OCI-LY3 (cell line): ENCODE results near the gene IGFBP6.

ENCODE experiments used
- H2AFZ ChIP-seq: fragments of 200-600, 300-600 bp; shearing (Covaris generic); 2 replicates; pipeline ENCODE4 v1.6.0; 2014; ENCODE audit warnings: antibody characterized with exemption, low read depth, low read length
- H3K27ac ChIP-seq: fragments of 200-600, 300-600 bp; sonication (generic); 2 replicates; pipeline ENCODE4 v1.5.1; 2014; ENCODE audit warnings: mild to moderate bottlenecking, low read length, moderate library complexity, mixed read lengths
- H3K27me3 ChIP-seq: fragments of 200-600, 300-600 bp; sonication (generic); 2 replicates; pipeline ENCODE4 v1.6.1; 2014; ENCODE audit warnings: low read depth, low read length, mixed read lengths
- H3K36me3 ChIP-seq: fragments of 200-600, 300-600 bp; sonication (generic); replicated peaks from 2 replicates; pipeline ENCODE3; 2014; ENCODE audit warnings: low read depth, low read length, mixed read lengths
- H3K4me1 ChIP-seq: fragments of 300-600, 200-600 bp; sonication (generic); 2 replicates; pipeline ENCODE4 v1.6.1; 2014; ENCODE audit warnings: low read length, mixed read lengths
- H3K4me2 ChIP-seq: fragments of 200-600, 300-600 bp; sonication (generic); 2 replicates; pipeline ENCODE4 v1.6.1; 2014; ENCODE audit warnings: low read length, mixed read lengths
- H3K4me3 ChIP-seq: fragments of 300-600, 200-600 bp; sonication (generic); 2 replicates; pipeline ENCODE4 v1.5.1; 2014; ENCODE audit warnings: antibody characterized with exemption, mild to moderate bottlenecking, low read length, moderate library complexity
- H3K79me2 ChIP-seq: fragments of 300-600, 200-600 bp; shearing (Covaris generic); 2 replicates; pipeline ENCODE4 v1.6.1; 2014; ENCODE audit warnings: mild to moderate bottlenecking, low read length, mixed read lengths
- H3K9ac ChIP-seq: fragments of 300-600, 200-600 bp; shearing (Covaris generic); 2 replicates; pipeline ENCODE4 v1.6.0; 2014; ENCODE audit warnings: mild to moderate bottlenecking, low read length, moderate library complexity
- H3K9me3 ChIP-seq: fragments of 200-600, 300-600 bp; shearing (Covaris generic); 2 replicates; pipeline ENCODE4 v1.6.1; 2014; ENCODE audit warnings: low read length, mixed read lengths; ENCODE audit not compliant: insufficient read depth
- H4K20me1 ChIP-seq: fragments of 200-600, 300-600 bp; sonication (generic); 2 replicates; pipeline ENCODE4 v1.6.1; 2016; ENCODE audit warnings: low read length, mixed read lengths; ENCODE audit not compliant: insufficient read depth
- EZH2phosphoT487 ChIP-seq: fragments of 200-600 bp; shearing (Covaris generic); IDR thresholded peaks from 2 replicates; pipeline ENCODE4 v1.6.1; 2018; ENCODE audit warnings: antibody characterized with exemption, mixed run types, low read depth
- TF ChIP-seq, protein P1 (sequence below): fragments of 200-600, 300-600 bp; sonication (generic); IDR thresholded peaks from 2 replicates; pipeline ENCODE4 v1.5.1; 2014; ENCODE audit warnings: antibody characterized with exemption, low read length, low read depth

Gene IGFBP6

DNA sequence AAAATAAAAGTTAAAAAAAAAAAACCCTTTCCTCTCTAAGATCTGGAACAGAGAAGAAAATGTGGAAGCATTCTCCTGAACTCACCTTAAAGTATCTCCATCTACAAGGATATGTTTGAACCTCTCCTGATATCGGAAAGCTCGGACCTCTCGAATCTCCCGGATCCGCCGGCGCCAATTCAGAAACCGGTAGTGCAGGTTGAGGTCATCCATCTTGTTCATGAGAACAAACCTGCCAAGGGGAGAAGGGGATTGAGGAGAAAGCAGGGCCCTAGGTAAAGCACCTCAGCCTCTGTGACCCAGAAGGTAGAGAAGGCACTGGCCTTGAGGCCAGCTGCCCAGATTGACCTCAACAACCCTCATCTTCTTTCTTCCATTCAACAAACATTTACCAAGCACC is 20.4 kb upstream of the IGFBP6 start:
- H3K9ac ChIP-seq: no peak overlapping the region
- peaks cover 19% of the 10 kb centered on the region for H3K4me1 ChIP-seq
- no peaks in the 10 kb centered on the region for H3K9me3 ChIP-seq
- H2AFZ ChIP-seq: no peak overlapping the region
- H3K4me3 ChIP-seq: no peak overlapping the region
- H3K4me2 ChIP-seq: no peak overlapping the region
- 0 out of 2 replicates have a peak, but pooled peaks cover 6% of the 10 kb centered on the region for H3K79me2 ChIP-seq
- TF ChIP-seq, protein P1, sequence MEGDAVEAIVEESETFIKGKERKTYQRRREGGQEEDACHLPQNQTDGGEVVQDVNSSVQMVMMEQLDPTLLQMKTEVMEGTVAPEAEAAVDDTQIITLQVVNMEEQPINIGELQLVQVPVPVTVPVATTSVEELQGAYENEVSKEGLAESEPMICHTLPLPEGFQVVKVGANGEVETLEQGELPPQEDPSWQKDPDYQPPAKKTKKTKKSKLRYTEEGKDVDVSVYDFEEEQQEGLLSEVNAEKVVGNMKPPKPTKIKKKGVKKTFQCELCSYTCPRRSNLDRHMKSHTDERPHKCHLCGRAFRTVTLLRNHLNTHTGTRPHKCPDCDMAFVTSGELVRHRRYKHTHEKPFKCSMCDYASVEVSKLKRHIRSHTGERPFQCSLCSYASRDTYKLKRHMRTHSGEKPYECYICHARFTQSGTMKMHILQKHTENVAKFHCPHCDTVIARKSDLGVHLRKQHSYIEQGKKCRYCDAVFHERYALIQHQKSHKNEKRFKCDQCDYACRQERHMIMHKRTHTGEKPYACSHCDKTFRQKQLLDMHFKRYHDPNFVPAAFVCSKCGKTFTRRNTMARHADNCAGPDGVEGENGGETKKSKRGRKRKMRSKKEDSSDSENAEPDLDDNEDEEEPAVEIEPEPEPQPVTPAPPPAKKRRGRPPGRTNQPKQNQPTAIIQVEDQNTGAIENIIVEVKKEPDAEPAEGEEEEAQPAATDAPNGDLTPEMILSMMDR: no peak
- TF ChIP-seq EZH2phosphoT487: no peak
- no peak overlapping the region for H3K27ac ChIP-seq
- peaks cover 18% of the 10 kb centered on the region for H3K36me3 ChIP-seq
- H4K20me1 ChIP-seq: no peaks in the 10 kb centered on the region
- H3K27me3 ChIP-seq: peaks cover 5% of the 10 kb centered on the region

DNA sequence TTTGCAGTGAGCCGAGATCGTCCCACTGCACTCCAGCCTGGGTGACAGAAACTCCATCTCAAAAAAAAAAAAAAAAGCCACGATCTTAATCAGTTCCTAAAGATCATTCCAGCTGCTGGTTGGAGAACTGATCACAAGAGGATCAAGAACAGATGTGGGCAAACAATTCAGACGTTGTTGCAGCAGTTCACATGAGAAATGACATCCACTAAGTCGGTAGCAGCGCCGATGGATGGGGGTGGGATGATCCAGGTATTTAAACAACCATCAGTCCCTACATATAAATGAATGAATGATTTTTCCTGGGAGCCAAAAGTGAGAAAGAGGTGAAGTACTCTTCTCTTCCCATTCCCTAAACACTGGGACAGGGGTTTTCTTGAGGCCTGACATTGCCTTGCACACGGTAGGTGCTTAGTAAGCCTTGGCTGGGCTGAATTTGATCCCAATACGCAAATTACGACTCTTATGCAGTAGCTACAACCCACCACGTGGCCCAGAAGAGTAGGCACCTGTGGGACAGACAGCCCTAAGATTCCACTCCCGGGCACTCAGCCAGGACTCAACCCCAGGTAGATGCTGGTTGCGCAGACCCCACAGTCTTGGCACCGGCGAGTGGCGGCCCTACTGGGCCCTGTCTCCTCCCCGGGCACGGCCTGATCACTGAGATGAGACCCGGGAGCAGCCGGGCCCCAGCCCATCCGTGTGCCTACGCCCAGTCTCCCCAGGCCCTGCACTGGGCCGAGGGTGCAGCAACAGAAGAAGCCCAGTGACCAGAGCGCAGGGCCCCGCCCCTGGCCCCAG is 18.8 kb upstream of the IGFBP6 start:
- H2AFZ ChIP-seq: peak overlapping the region; percentile 12; the same call in 1 of the 2 replicates
- TF ChIP-seq, protein P1: no peak
- TF ChIP-seq EZH2phosphoT487: no peak
- peak overlapping the region; percentile 35 for H3K27ac ChIP-seq
- H3K27me3 ChIP-seq: peaks cover 5% of the 10 kb centered on the region
- 0 out of 2 replicates have a peak, but pooled peaks cover 6% of the 10 kb centered on the region for H3K79me2 ChIP-seq
- H3K36me3 ChIP-seq: peaks cover 16% of the 10 kb centered on the region
- H3K9ac ChIP-seq: peak overlapping the region; percentile 78
- no peaks in the 10 kb centered on the region for H4K20me1 ChIP-seq
- H3K9me3 ChIP-seq: no peaks in the 10 kb centered on the region
- peak overlapping the region; percentile 92 for H3K4me3 ChIP-seq
- peak overlapping the region; percentile 85 for H3K4me2 ChIP-seq
- peaks cover 9% of the 10 kb centered on the region for H3K4me1 ChIP-seq

DNA sequence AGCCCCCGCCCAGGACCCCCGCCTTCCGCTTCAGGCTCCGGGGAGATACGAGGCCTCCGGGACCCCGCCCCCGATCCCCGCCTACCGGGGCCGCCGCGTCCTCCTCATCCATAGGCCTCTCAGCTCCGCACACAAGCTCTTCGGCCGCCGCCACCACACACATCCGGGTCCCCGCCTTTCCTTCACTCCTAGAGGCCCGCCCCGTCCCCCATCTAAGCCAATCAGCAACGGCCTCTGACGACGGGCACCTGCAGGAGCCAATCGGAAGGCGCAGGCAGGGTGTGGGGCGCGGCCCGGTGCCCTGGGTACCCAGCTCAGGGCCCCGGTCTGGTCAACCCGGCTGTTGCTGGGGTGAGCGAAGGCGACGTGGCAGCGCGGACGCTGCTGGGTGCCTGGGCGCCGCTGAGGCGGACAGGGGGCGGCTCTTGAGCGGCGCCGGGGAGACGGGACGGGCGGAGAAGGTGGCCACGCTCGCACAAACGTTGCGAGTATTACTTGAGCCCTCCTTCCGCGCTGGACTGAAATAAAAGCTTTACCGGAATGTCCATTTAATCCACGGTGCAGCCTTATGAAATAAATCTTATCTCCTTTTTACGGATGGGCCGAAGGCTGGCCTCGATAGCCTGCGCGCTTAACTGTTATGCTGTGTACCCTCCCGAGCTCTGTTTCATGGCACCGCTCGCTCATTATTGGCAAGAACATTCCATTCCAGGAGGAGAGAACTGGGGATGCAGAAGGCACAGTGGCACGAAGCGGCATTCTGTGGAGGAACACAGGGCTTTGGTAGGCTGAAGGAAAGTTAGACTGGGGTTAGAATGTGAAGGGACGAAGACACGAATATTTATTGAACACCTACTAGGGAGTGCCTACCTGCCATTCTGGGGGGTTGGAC is 18.0 kb upstream of the IGFBP6 start, which contains the start of gene SPRYD3:
SPRYD3 (minus strand) TSS at position 165 of the 892 bp plus-strand sequence; CDS start at position 108, 57 bp downstream.
- Histone ChIP-seq H3K9ac (peak within 1 kb of the TSS; percentile 88), H3K9me3 (no peaks in the 10 kb centered on the region), H3K4me3 (peak within 1 kb of the TSS; percentile 92), H3K27me3 (peaks cover 5% of the 10 kb centered on the region), H3K36me3 (peaks cover 11% of the 10 kb centered on the region), H2AFZ (peak within 1 kb of the TSS; percentile 89), H3K79me2 (0 out of 2 replicates have a peak, but pooled peaks cover 6% of the 10 kb centered on the region), H3K27ac (peak within 1 kb of the TSS; percentile 35), H3K4me2 (peak within 1 kb of the TSS; percentile 99), H4K20me1 (no peaks in the 10 kb centered on the region), H3K4me1 (peaks cover 9% of the 10 kb centered on the region)
- TF ChIP-seq, protein P1: no peak

DNA sequence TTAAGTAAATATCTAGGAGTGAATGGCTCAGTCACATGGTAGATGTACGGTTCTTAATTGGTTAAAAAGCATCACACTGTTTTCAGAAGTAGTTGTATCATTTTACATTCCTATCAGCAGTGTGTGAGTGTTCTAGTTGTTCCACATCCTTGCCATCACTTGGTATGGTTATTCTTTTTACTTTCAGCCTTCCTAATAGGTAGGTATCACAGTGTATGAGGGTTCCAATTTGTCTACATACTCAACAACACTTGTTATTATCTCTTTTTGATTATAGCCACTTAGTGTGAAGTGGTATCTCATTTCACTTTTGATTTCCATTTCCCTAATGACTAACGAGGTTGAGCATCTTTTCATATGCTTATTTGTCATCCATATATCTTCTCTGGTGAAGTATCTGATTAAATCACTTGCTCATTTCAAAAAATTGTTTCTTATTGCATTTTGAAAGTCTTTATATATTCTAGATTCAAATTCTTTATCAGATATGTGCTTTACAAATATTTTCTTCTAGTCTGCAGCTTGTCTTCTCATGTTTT is 14.8 kb upstream of the IGFBP6 start:
- H3K4me2 ChIP-seq: no peak overlapping the region
- no peak overlapping the region for H2AFZ ChIP-seq
- no peak overlapping the region for H3K4me3 ChIP-seq
- no peak for TF ChIP-seq EZH2phosphoT487
- TF ChIP-seq, protein P1: no peak
- H4K20me1 ChIP-seq: no peaks in the 10 kb centered on the region
- H3K9me3 ChIP-seq: no peaks in the 10 kb centered on the region
- 0 out of 2 replicates have a peak, but pooled peaks cover 6% of the 10 kb centered on the region for H3K79me2 ChIP-seq
- no peak overlapping the region for H3K27ac ChIP-seq
- H3K27me3 ChIP-seq: peaks cover 18% of the 10 kb centered on the region
- no peak overlapping the region for H3K9ac ChIP-seq
- peaks cover 9% of the 10 kb centered on the region for H3K4me1 ChIP-seq
- H3K36me3 ChIP-seq: no peaks in the 10 kb centered on the region
